IPS DF 6.9 (cell line): ENCODE measurements around the gene ABCG5.

Source experiments
- DNase-seq: peaks from one replicate; pipeline ENCODE4 v3.0.0-alpha.2; 2013; ENCODE audit warnings: low read depth, low spot score
- H3K27ac ChIP-seq: one replicate; pipeline ENCODE4 v1.5.1; 2013; ENCODE audit warnings: low read length, control low read depth
- H3K27me3 ChIP-seq: 2 replicates; pipeline ENCODE4 v1.6.1; 2013; ENCODE audit warnings: mild to moderate bottlenecking, low read length; ENCODE audit not compliant: control insufficient read depth, insufficient read depth
- H3K36me3 ChIP-seq: 2 replicates; pipeline ENCODE4 v1.6.1; 2013; ENCODE audit warnings: low read length; ENCODE audit not compliant: control insufficient read depth, insufficient read depth
- H3K4me1 ChIP-seq: 2 replicates; pipeline ENCODE4 v1.6.1; 2013; ENCODE audit warnings: low read length; ENCODE audit not compliant: control insufficient read depth, insufficient read depth
- H3K4me3 ChIP-seq: 2 replicates; pipeline ENCODE4 v1.5.1; 2013; ENCODE audit warnings: mild to moderate bottlenecking, low read length
- H3K9me3 ChIP-seq: 2 replicates; pipeline ENCODE4 v1.6.1; 2013; ENCODE audit warnings: low read length, inconsistent platforms; ENCODE audit not compliant: control insufficient read depth, insufficient read depth
- WGBS: extraction: QIAGEN DNeasy Blood & Tissue Kit; methylation state at CpG from one replicate; pipeline ENCODE4 v1.1.7; 2013; ENCODE audit warnings: mixed read lengths, missing lambda C conversion rate; ENCODE audit not compliant: insufficient read length, insufficient coverage; 5-methylcytosine and 5-hydroxymethylcytosine counted together

ABCG5 gene

GRCh38 chr2:43787895-43788294, 50.7 kb downstream of the ABCG5 start:
- no peaks in the 10 kb centered on the region for H3K4me1 ChIP-seq
- H3K27ac ChIP-seq, result no peak overlapping the region
- no peak overlapping the region for H3K4me3 ChIP-seq
- no peaks in the 10 kb centered on the region for H3K9me3 ChIP-seq
- no peaks in the 10 kb centered on the region for H3K36me3 ChIP-seq
- H3K27me3 ChIP-seq, result no peaks in the 10 kb centered on the region
- DNase-seq, result no peak

GRCh38 chr2:43778233-43778632, 60.4 kb downstream of the ABCG5 start:
- no peaks in the 10 kb centered on the region for H3K4me1 ChIP-seq
- no peak for DNase-seq
- H3K4me3 ChIP-seq, result no peak overlapping the region
- H3K9me3 ChIP-seq, result no peaks in the 10 kb centered on the region
- no peaks in the 10 kb centered on the region for H3K27me3 ChIP-seq
- no peak overlapping the region for H3K27ac ChIP-seq
- no peaks in the 10 kb centered on the region for H3K36me3 ChIP-seq
- WGBS, result no CpG with 5 or more reads among the region's 8 CpGs

- Histone ChIP-seq H3K4me1 (no peaks in the 10 kb centered on the region), H3K36me3 (no peaks in the 10 kb centered on the region), H3K4me3 (no peak overlapping the region), H3K27me3 (no peaks in the 10 kb centered on the region), H3K9me3 (no peaks in the 10 kb centered on the region), H3K27ac (no peak overlapping the region)
- no CpG with 5 or more reads among the region's 8 CpGs for WGBS
- DNase-seq, result no peak
Observed at GRCh38 chr2:43777306-43777926, 61.2 kb downstream of the ABCG5 start.

- Histone ChIP-seq H3K4me1 (no peaks in the 10 kb centered on the region), H3K9me3 (no peaks in the 10 kb centered on the region), H3K27ac (no peak overlapping the region), H3K36me3 (no peaks in the 10 kb centered on the region), H3K4me3 (no peak overlapping the region), H3K27me3 (no peaks in the 10 kb centered on the region)
- DNase-seq, result no peak
- no CpG with 5 or more reads among the region's 1 CpG for WGBS
Observed at GRCh38 chr2:43776324-43776723, 62.3 kb downstream of the ABCG5 start.

GRCh38 chr2:43774617-43775016, 64.0 kb downstream of the ABCG5 start:
- no peaks in the 10 kb centered on the region for H3K9me3 ChIP-seq
- H3K4me3 ChIP-seq, result peak overlapping the region; percentile 41; the same call in 1 of the 2 replicates
- no peaks in the 10 kb centered on the region for H3K36me3 ChIP-seq
- no peaks in the 10 kb centered on the region for H3K27me3 ChIP-seq
- WGBS, result no CpG with 5 or more reads among the region's 7 CpGs
- H3K4me1 ChIP-seq, result no peaks in the 10 kb centered on the region
- DNase-seq, result no peak
- H3K27ac ChIP-seq, result no peak overlapping the region

GRCh38 chr2:43773876-43774613, 64.6 kb downstream of the ABCG5 start, which contains the start of gene DYNC2LI1:
Gene DYNC2LI1 (plus strand): TSS chr2:43774039. CDS start chr2:43774139, 100 bp downstream.
- Histone ChIP-seq H3K27ac (no peak within 1 kb of the TSS), H3K4me1 (no peaks in the 10 kb centered on the region)
- no CpG with 5 or more reads among the region's 31 CpGs for WGBS

GRCh38 chr2:43766006-43766405, 72.6 kb downstream of the ABCG5 start:
- Histone ChIP-seq H3K27me3 (no peaks in the 10 kb centered on the region), H3K4me1 (no peaks in the 10 kb centered on the region), H3K4me3 (no peak overlapping the region), H3K36me3 (no peaks in the 10 kb centered on the region), H3K9me3 (no peaks in the 10 kb centered on the region), H3K27ac (no peak overlapping the region)
- DNase-seq, result no peak
- WGBS, result no CpG with 5 or more reads among the region's 4 CpGs

More at GRCh38 chr2:43773876-43774613, 64.6 kb downstream of the ABCG5 start, which contains the start of gene DYNC2LI1:
- Histone ChIP-seq H3K27me3 (no peaks in the 10 kb centered on the region), H3K4me3 (peak within 1 kb of the TSS; percentile 41; the same call in 1 of the 2 replicates), H3K36me3 (no peaks in the 10 kb centered on the region), H3K9me3 (no peaks in the 10 kb centered on the region)
- peak; percentile 74 for DNase-seq

GRCh38 chr2:43764086-43764705, 74.4 kb downstream of the ABCG5 start:
- WGBS, result no CpG with 5 or more reads among the region's 1 CpG
- Histone ChIP-seq H3K36me3 (no peaks in the 10 kb centered on the region), H3K4me1 (no peaks in the 10 kb centered on the region), H3K9me3 (no peaks in the 10 kb centered on the region), H3K4me3 (no peak overlapping the region), H3K27me3 (no peaks in the 10 kb centered on the region), H3K27ac (no peak overlapping the region)
- DNase-seq, result no peak

GRCh38 chr2:43763091-43763490, 75.5 kb downstream of the ABCG5 start:
- Histone ChIP-seq H3K9me3 (no peaks in the 10 kb centered on the region), H3K27ac (no peak overlapping the region), H3K4me3 (no peak overlapping the region), H3K27me3 (no peaks in the 10 kb centered on the region), H3K4me1 (no peaks in the 10 kb centered on the region), H3K36me3 (no peaks in the 10 kb centered on the region)
- WGBS, result no CpG with 5 or more reads among the region's 2 CpGs
- no peak for DNase-seq
